Suprapubic skin (tissue), 4 donors: ENCODE measurements around the gene CD36. TPM values are rescaled to one million over a fixed set of nuclear protein-coding genes. Genes with fewer than 3 reads are reported as not detected.

Experiments
- DNase-seq, 2 donors: peaks; one replicate each; pipeline ENCODE4 v3.0.0-alpha.2; 2019; ENCODE audit warnings: low spot score in 2 of 2
- H3K27ac ChIP-seq: fragments of 200-600 bp; sonication (generic); one replicate; pipeline ENCODE4 v1.5.1; 2019
- H3K27me3 ChIP-seq: fragments of 200-600 bp; sonication (generic); one replicate; pipeline ENCODE4 v1.5.1; 2019
- H3K36me3 ChIP-seq: fragments of 200-600 bp; sonication (generic); one replicate; pipeline ENCODE4 v1.5.1; 2019
- H3K4me1 ChIP-seq: fragments of 200-600 bp; sonication (generic); one replicate; pipeline ENCODE4 v1.5.1; 2019
- H3K4me3 ChIP-seq: fragments of 200-600 bp; sonication (generic); one replicate; pipeline ENCODE4 v1.5.1; 2019; ENCODE audit warnings: mild to moderate bottlenecking
- H3K9me3 ChIP-seq: fragments of 200-600 bp; sonication (generic); one replicate; pipeline ENCODE4 v1.5.1; 2019
- CTCF ChIP-seq, 2 donors: fragments of 200-600 bp in 1 of 2; fragments of 450-650 bp in 1 of 2; sonication (generic) in 1 of 2; IDR thresholded peaks; one replicate each; pipeline ENCODE4 v1.5.1; 2016 to 2019; ENCODE audit warnings: antibody characterized with exemption in 2 of 2, mild to moderate bottlenecking in 1 of 2, moderate library complexity in 1 of 2
- EP300 ChIP-seq: sonication (generic); formaldehyde crosslinking; IDR thresholded peaks from one replicate; pipeline ENCODE4 v1.6.1; 2017; ENCODE audit warnings: antibody characterized with exemption
- POLR2A ChIP-seq, 2 donors: fragments of 450-650 bp; IDR thresholded peaks; one replicate each; pipeline ENCODE4 v1.6.1; 2017; ENCODE audit warnings: antibody characterized with exemption in 2 of 2, mild to moderate bottlenecking in 2 of 2, moderate library complexity in 2 of 2
- POLR2AphosphoS5 ChIP-seq, 3 donors: sonication (generic); formaldehyde crosslinking; IDR thresholded peaks; one replicate each; pipeline ENCODE4 v1.6.1; 2017; ENCODE audit warnings: antibody characterized with exemption in 3 of 3
- WGBS: methylation state at CpG from one replicate; pipeline ENCODE4 v1.1.5; 2018; 5-methylcytosine and 5-hydroxymethylcytosine counted together
- total RNA-seq, 4 donors: library from RNA; depleted of rRNA; stranded (reverse); fragments of >200 nt; gene quantifications; one replicate each; pipeline ENCODE4 v1.1.0, GENCODE V29; 2016

The CD36 gene
- total RNA-seq, result 100 to 1,000 TPM in 1 of 4 donors, 10 to 100 TPM in 3; 47.9 to 154 (median 76.6) TPM

- Histone ChIP-seq H3K36me3 (no peaks in the 10 kb centered on the region), H3K4me3 (no peak within 1 kb of the TSS), H3K27me3 (no peaks in the 10 kb centered on the region), H3K9me3 (no peaks in the 10 kb centered on the region), H3K27ac (peak within 1 kb of the TSS; percentile 7), H3K4me1 (peaks cover 39% of the 10 kb centered on the region)
- no peak for DNase-seq
- TF ChIP-seq EP300 (no peak), POLR2A (IDR thresholded peaks at IDR 0.05) (no peak), POLR2AphosphoS5 (IDR thresholded peaks at IDR 0.05) (no peak), CTCF (IDR thresholded peaks at IDR 0.05) (no peak)
- 85% methylated on average over 4 of the region's 4 CpGs for WGBS
Observed at GRCh38 chr7:80637911-80638765, at the start of gene CD36. CD36 (plus strand) TSS chr7:80638642; CDS start chr7:80646741, 8,099 bp downstream.

GRCh38 chr7:80589631-80590030, 48.8 kb upstream of the CD36 start:
- H3K4me1 ChIP-seq, result peaks cover 5% of the 10 kb centered on the region
- H3K4me3 ChIP-seq, result no peak overlapping the region
- no peaks in the 10 kb centered on the region for H3K9me3 ChIP-seq
- no peaks in the 10 kb centered on the region for H3K27me3 ChIP-seq
- H3K27ac ChIP-seq, result no peak overlapping the region
- H3K36me3 ChIP-seq, result no peaks in the 10 kb centered on the region
- DNase-seq, result no peak
- no peak for TF ChIP-seq EP300
- WGBS, result 0% methylated on average over 1 of the region's 1 CpG

GRCh38 chr7:80591654-80592053, 46.8 kb upstream of the CD36 start:
- H3K27ac ChIP-seq, result no peak overlapping the region
- no peaks in the 10 kb centered on the region for H3K27me3 ChIP-seq
- no peak for DNase-seq
- H3K4me3 ChIP-seq, result no peak overlapping the region
- H3K9me3 ChIP-seq, result no peaks in the 10 kb centered on the region
- H3K36me3 ChIP-seq, result no peaks in the 10 kb centered on the region
- WGBS, result 60% methylated on average over 1 of the region's 1 CpG
- no peak for TF ChIP-seq CTCF (IDR thresholded peaks at IDR 0.05)
- TF ChIP-seq EP300, result no peak
- TF ChIP-seq POLR2AphosphoS5 (IDR thresholded peaks at IDR 0.05), result no peak
- TF ChIP-seq POLR2A (IDR thresholded peaks at IDR 0.05), result no peak
- peaks cover 10% of the 10 kb centered on the region for H3K4me1 ChIP-seq

- H3K27ac ChIP-seq, result peak overlapping the region; percentile 31
Observed at GRCh38 chr7:80593869-80594586, 44.4 kb upstream of the CD36 start.

GRCh38 chr7:80596933-80597517, 41.4 kb upstream of the CD36 start:
- WGBS, result 83% methylated on average over 4 of the region's 4 CpGs

More at GRCh38 chr7:80593869-80594586, 44.4 kb upstream of the CD36 start:
- WGBS, result 81% methylated on average over 7 of the region's 7 CpGs
- TF ChIP-seq POLR2A (IDR thresholded peaks at IDR 0.05) (no peak), POLR2AphosphoS5 (IDR thresholded peaks at IDR 0.05) (no peak), CTCF (IDR thresholded peaks at IDR 0.05) (no peak), EP300 (no peak)
- H3K9me3 ChIP-seq, result no peaks in the 10 kb centered on the region
- DNase-seq, result peak in 1 of 2 donors; percentile 71
- no peaks in the 10 kb centered on the region for H3K36me3 ChIP-seq
- H3K4me3 ChIP-seq, result no peak overlapping the region
- H3K27me3 ChIP-seq, result no peaks in the 10 kb centered on the region
- H3K4me1 ChIP-seq, result peaks cover 13% of the 10 kb centered on the region

More at GRCh38 chr7:80596933-80597517, 41.4 kb upstream of the CD36 start:
- H3K36me3 ChIP-seq, result no peaks in the 10 kb centered on the region
- no peak for DNase-seq
- TF ChIP-seq CTCF (IDR thresholded peaks at IDR 0.05), result no peak
- TF ChIP-seq EP300, result no peak
- peak in 2 of 3 donors; percentile 58 to 72 for TF ChIP-seq POLR2AphosphoS5 (IDR thresholded peaks at IDR 0.05)
- H3K27me3 ChIP-seq, result no peaks in the 10 kb centered on the region
- H3K9me3 ChIP-seq, result no peaks in the 10 kb centered on the region
- no peak overlapping the region for H3K4me3 ChIP-seq
- peak overlapping the region; percentile 53 for H3K27ac ChIP-seq
- peaks cover 13% of the 10 kb centered on the region for H3K4me1 ChIP-seq
